ENCODE results near the gene GPN3.
A peak's percentile ranks its signal among the peaks of the same experiment; 100 is the strongest.
"Not testable (repeated sequence)": the region's sequence is repeated elsewhere in the genome, so short reads cannot be mapped to it uniquely, and the experiment has no call there.

Gene GPN3

DNA sequence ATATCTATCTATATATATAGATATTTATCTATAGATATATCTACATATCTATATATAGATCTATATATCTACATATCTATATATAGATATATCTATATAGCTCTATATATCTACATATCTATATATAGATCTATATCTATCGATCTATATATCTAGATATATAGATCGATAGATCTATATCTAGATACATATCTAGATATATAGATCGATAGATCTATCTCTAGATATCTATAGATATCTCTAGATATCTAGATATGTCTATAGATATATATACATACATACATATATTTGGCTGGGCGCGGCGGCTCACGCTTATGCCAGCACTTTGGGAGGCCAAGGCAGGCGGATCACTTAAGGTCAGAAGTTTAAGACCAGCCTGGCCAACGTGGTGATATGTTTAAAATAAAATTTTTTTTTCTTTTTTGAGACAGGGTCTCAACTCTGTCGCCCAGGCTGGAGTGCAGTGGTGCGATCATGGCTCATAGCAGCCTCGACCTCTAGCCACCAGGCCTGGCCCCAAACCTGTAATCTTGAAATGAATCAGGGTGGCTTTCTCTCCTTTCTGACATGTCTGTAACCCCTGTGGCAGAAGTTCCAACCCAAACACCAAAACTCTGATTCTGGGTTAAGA is 36.0 kb downstream of the GPN3 start:
- H3K9me2 ChIP-seq (replicated peaks; ENCODE audit: low read depth, low read length): no peaks in the 10 kb centered on the region
- H4K20me1 ChIP-seq (ENCODE audit: insufficient read depth, low read length, poor library complexity, severe bottlenecking): no peaks in the 10 kb centered on the region
- H3K4me1 ChIP-seq (ENCODE audit: insufficient read depth, low read length, poor library complexity, severe bottlenecking): no peaks in the 10 kb centered on the region
- peaks cover 4% of the 10 kb centered on the region; the same call in 1 of the 2 replicates for H3F3A ChIP-seq (ENCODE audit: low read depth)
- TF ChIP-seq CTCF (conservative IDR thresholded peaks at IDR 0.05; ENCODE audit: low read length) (no peak), EZH2phosphoT487 (IDR thresholded peaks at IDR 0.05; ENCODE audit: borderline replicate concordance) (no peak)
- peak overlapping the region; percentile 76 for H3K4me3 ChIP-seq (ENCODE audit: low read length, poor library complexity, severe bottlenecking)
- H3K9me3 ChIP-seq (ENCODE audit: insufficient read depth, low read depth, low read length): no peaks in the 10 kb centered on the region
- no peaks in the 10 kb centered on the region for H3K79me2 ChIP-seq (ENCODE audit: insufficient read depth, low read length)
- H2AFZ ChIP-seq (ENCODE audit: low read length): no peak overlapping the region
- H3K4me2 ChIP-seq (ENCODE audit: low read depth, low read length, poor library complexity, severe bottlenecking): peak overlapping the region; percentile 51
- H3K36me3 ChIP-seq (ENCODE audit: insufficient read depth, low read length): peaks cover 16% of the 10 kb centered on the region; the same call in 1 of the 2 replicates
- no peaks in the 10 kb centered on the region for H3K27me3 ChIP-seq (ENCODE audit: insufficient read depth, low read length, poor library complexity, severe bottlenecking)
- H3K9ac ChIP-seq (ENCODE audit: low read depth, low read length, poor library complexity, severe bottlenecking): peak overlapping the region; percentile 73

- not testable (repeated sequence) for H3K9me2 ChIP-seq (replicated peaks; ENCODE audit: low read depth, low read length); H3K79me2 ChIP-seq (ENCODE audit: insufficient read depth, low read length); H3K36me3 ChIP-seq (ENCODE audit: insufficient read depth, low read length); H3K4me1 ChIP-seq (ENCODE audit: insufficient read depth, low read length, poor library complexity, severe bottlenecking); H3K4me2 ChIP-seq (ENCODE audit: low read depth, low read length, poor library complexity, severe bottlenecking); H4K20me1 ChIP-seq (ENCODE audit: insufficient read depth, low read length, poor library complexity, severe bottlenecking); H3K4me3 ChIP-seq (ENCODE audit: low read length, poor library complexity, severe bottlenecking); H3K9me3 ChIP-seq (ENCODE audit: insufficient read depth, low read depth, low read length); H3K27me3 ChIP-seq (ENCODE audit: insufficient read depth, low read length, poor library complexity, severe bottlenecking); H2AFZ ChIP-seq (ENCODE audit: low read length); H3F3A ChIP-seq (ENCODE audit: low read depth); H3K9ac ChIP-seq (ENCODE audit: low read depth, low read length, poor library complexity, severe bottlenecking)
Observed at GRCh38 chr12:110429676-110430075, 38.4 kb downstream of the GPN3 start.

GRCh38 chr12:110426406-110426805 is 41.7 kb downstream of the GPN3 start:
- no peak overlapping the region for H3K4me3 ChIP-seq (ENCODE audit: low read length, poor library complexity, severe bottlenecking)
- TF ChIP-seq EZH2phosphoT487 (IDR thresholded peaks at IDR 0.05; ENCODE audit: borderline replicate concordance): no peak
- TF ChIP-seq CTCF (conservative IDR thresholded peaks at IDR 0.05; ENCODE audit: low read length): no peak
- H3K9me2 ChIP-seq (replicated peaks; ENCODE audit: low read depth, low read length): no peaks in the 10 kb centered on the region
- no peak overlapping the region for H2AFZ ChIP-seq (ENCODE audit: low read length)
- H3K4me1 ChIP-seq (ENCODE audit: insufficient read depth, low read length, poor library complexity, severe bottlenecking): no peaks in the 10 kb centered on the region
- H3K9me3 ChIP-seq (ENCODE audit: insufficient read depth, low read depth, low read length): no peaks in the 10 kb centered on the region
- no peaks in the 10 kb centered on the region for H3F3A ChIP-seq (ENCODE audit: low read depth)
- no peaks in the 10 kb centered on the region for H4K20me1 ChIP-seq (ENCODE audit: insufficient read depth, low read length, poor library complexity, severe bottlenecking)
- no peak overlapping the region for H3K4me2 ChIP-seq (ENCODE audit: low read depth, low read length, poor library complexity, severe bottlenecking)
- H3K9ac ChIP-seq (ENCODE audit: low read depth, low read length, poor library complexity, severe bottlenecking): no peak overlapping the region
- no peaks in the 10 kb centered on the region for H3K79me2 ChIP-seq (ENCODE audit: insufficient read depth, low read length)
- H3K27me3 ChIP-seq (ENCODE audit: insufficient read depth, low read length, poor library complexity, severe bottlenecking): no peaks in the 10 kb centered on the region
- no peaks in the 10 kb centered on the region for H3K36me3 ChIP-seq (ENCODE audit: insufficient read depth, low read length)

GRCh38 chr12:110424237-110424636 is 43.8 kb downstream of the GPN3 start:
- Histone ChIP-seq H3K4me3 (ENCODE audit: low read length, poor library complexity, severe bottlenecking) (no peak overlapping the region), H3K9ac (ENCODE audit: low read depth, low read length, poor library complexity, severe bottlenecking) (no peak overlapping the region), H3K36me3 (ENCODE audit: insufficient read depth, low read length) (no peaks in the 10 kb centered on the region), H3K4me2 (ENCODE audit: low read depth, low read length, poor library complexity, severe bottlenecking) (no peak overlapping the region), H4K20me1 (ENCODE audit: insufficient read depth, low read length, poor library complexity, severe bottlenecking) (no peaks in the 10 kb centered on the region), H3K4me1 (ENCODE audit: insufficient read depth, low read length, poor library complexity, severe bottlenecking) (no peaks in the 10 kb centered on the region), H3F3A (ENCODE audit: low read depth) (no peaks in the 10 kb centered on the region), H3K9me3 (ENCODE audit: insufficient read depth, low read depth, low read length) (no peaks in the 10 kb centered on the region), H3K27me3 (ENCODE audit: insufficient read depth, low read length, poor library complexity, severe bottlenecking) (no peaks in the 10 kb centered on the region), H3K79me2 (ENCODE audit: insufficient read depth, low read length) (no peaks in the 10 kb centered on the region), H2AFZ (ENCODE audit: low read length) (0 out of 2 replicates have a peak overlapping the region, but pooled peaks have one; percentile 28), H3K9me2 (replicated peaks; ENCODE audit: low read depth, low read length) (no peaks in the 10 kb centered on the region)
- no peak for TF ChIP-seq EZH2phosphoT487 (IDR thresholded peaks at IDR 0.05; ENCODE audit: borderline replicate concordance)
- TF ChIP-seq CTCF (conservative IDR thresholded peaks at IDR 0.05; ENCODE audit: low read length): no peak

Measured in Loucy (cell line).